Measurements from ENCODE around the gene OR7A17.
A peak's percentile ranks its signal among the peaks of the same experiment; 100 is the strongest.

The OR7A17 gene

DNA sequence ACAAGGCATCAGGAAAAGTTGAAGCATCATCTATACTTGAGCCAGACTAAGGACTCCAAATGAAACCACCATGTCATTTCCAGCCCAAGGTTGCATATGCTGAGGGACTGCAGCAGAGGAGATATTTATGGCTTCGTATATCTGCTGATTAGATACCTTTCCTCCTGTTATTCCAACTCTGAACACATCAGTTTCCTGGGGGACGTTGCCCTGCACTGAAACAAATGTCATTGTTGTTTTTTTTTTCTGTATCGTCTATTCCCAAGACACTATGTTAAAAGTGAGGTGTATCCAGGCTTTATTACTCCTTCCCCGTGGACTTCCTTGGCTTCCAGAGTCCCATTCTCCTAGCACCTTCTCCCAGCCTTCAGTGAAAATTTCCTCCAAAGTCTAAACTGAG lies at the start of gene OR7A17:
OR7A17 (minus strand) TSS at position 101 of the 400 bp plus-strand sequence. CDS start 4,777 bp downstream, outside the sequence.
- DNase-seq = no peak
- in situ Hi-C loops (cut with HindIII; ENCODE audit: low pct_ligation_motif_present, low pct_unique_long_range_greater_than_20kb, low sequenced_read_pairs) = no loop called here

DNA sequence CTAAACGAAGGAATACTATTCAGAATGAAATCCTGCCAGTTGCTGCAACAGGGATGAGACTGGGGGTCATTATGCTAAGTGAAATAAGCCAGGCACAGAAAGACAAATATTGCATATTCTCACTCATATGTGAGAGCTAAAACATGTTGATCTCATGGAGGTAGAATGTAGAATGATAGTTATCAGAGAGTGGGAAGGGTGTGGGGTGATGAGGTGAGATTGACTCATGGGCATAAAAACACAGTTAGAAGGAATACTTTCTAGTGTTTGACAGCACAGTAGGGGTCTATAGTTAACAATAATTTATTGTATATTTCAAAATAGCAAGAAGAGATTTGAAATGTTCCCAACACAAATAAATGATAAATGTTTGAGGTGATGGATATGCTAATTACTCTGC lies 47.6 kb upstream of the OR7A17 start:
- in situ Hi-C loops (cut with HindIII; ENCODE audit: low pct_ligation_motif_present, low pct_unique_long_range_greater_than_20kb, low sequenced_read_pairs) = no loop called here
- DNase-seq = no peak

- in situ Hi-C loops (cut with HindIII; ENCODE audit: low pct_ligation_motif_present, low pct_unique_long_range_greater_than_20kb, low sequenced_read_pairs) = no loop called here
- DNase-seq = no peak
These were observed 30.9 kb upstream of the OR7A17 start for GRCh38 chr19:14916848-14917247.

GRCh38 chr19:14915116-14915515 lies 29.2 kb upstream of the OR7A17 start:
- DNase-seq = no peak
- in situ Hi-C loops (cut with HindIII; ENCODE audit: low pct_ligation_motif_present, low pct_unique_long_range_greater_than_20kb, low sequenced_read_pairs) = no loop called here

- no peak for DNase-seq
- in situ Hi-C loops (cut with HindIII; ENCODE audit: low pct_ligation_motif_present, low pct_unique_long_range_greater_than_20kb, low sequenced_read_pairs) = no loop called here
These were observed 20.8 kb upstream of the OR7A17 start for GRCh38 chr19:14906711-14907110.

- DNase-seq = no peak
- in situ Hi-C loops (cut with HindIII; ENCODE audit: low pct_ligation_motif_present, low pct_unique_long_range_greater_than_20kb, low sequenced_read_pairs) = no loop called here
These were observed 15.8 kb upstream of the OR7A17 start for GRCh38 chr19:14901675-14902260.

DNA sequence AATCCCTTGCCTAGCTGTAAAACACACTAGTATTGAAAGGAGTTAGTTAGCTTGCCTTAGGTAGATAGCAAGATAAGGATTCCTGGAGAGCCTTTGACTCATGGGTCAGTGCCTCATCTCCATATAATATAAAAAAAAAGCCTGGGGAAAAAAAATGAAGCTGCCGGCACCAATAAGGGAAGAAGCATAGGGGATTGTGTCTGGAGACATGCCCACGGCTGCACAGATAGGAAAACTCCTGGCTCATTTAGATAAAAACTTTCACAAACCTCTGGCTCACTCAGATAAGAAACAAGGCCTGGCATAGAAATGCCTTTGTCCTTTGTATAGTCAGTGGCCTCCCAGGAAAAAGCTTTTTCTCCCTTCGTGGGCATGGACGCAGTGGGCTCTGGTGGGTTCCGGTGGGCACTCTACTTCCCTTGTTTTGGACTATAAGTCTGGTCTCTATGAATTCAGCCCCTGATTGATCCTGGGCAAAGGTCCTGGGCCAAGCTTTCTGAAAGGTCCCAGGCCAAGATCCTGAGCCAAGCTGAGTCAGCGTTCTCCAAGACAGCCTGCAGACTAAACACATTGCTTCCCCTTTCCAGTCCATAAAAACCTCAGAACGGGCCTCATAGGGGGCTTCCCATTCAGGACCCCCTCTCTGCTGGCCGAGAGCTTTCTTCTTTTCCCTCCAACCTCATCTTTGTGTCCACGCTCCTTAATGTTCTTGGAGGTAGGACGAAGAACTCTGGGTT lies 4.9 kb upstream of the OR7A17 start:
- no peak for DNase-seq
- in situ Hi-C loops (cut with HindIII; ENCODE audit: low pct_ligation_motif_present, low pct_unique_long_range_greater_than_20kb, low sequenced_read_pairs) = no loop called here

GRCh38 chr19:14889994-14890642 lies 4.2 kb upstream of the OR7A17 start:
- no peak for DNase-seq
- in situ Hi-C loops (cut with HindIII; ENCODE audit: low pct_ligation_motif_present, low pct_unique_long_range_greater_than_20kb, low sequenced_read_pairs) = no loop called here

DNA sequence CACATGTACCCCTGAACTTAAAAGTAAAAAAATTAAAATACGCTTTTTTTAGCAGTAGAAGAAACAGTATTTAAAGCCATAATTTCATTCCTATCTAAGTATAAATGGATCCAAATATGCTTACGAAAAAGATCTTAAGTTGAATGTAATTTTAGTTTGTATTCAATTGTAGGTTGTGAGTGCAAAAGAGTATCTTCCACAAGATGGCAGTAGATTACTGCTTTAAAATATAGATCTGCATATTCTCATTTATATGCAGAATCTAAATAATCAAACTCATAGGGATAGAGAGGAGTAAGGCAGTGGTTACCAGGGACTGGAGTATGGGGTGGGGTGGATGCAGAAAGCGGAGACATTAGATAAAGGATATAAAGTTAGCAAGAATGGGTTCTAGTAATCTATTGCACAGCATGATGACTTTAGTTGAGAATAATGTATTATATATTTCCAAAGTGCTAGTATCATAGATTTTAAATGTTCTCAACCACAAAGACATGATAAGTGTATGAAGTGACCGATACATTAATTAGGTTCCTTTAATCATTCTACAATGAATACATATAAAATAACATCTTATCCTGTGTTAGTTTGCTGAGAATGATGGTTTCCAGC lies 14.2 kb downstream of the OR7A17 start:
- in situ Hi-C loops (cut with HindIII; ENCODE audit: low pct_ligation_motif_present, low pct_unique_long_range_greater_than_20kb, low sequenced_read_pairs) = no loop called here
- peak; percentile 11 for DNase-seq

GRCh38 chr19:14868497-14868896 lies 17.4 kb downstream of the OR7A17 start:
- in situ Hi-C loops (cut with HindIII; ENCODE audit: low pct_ligation_motif_present, low pct_unique_long_range_greater_than_20kb, low sequenced_read_pairs) = no loop called here
- no peak for DNase-seq

GRCh38 chr19:14848822-14849221 lies 37.1 kb downstream of the OR7A17 start, which contains the start of gene OR7A10:
OR7A10 (minus strand) TSS chr19:14848922; CDS start chr19:14841877, 7,045 bp downstream.
- DNase-seq = no peak

DNA sequence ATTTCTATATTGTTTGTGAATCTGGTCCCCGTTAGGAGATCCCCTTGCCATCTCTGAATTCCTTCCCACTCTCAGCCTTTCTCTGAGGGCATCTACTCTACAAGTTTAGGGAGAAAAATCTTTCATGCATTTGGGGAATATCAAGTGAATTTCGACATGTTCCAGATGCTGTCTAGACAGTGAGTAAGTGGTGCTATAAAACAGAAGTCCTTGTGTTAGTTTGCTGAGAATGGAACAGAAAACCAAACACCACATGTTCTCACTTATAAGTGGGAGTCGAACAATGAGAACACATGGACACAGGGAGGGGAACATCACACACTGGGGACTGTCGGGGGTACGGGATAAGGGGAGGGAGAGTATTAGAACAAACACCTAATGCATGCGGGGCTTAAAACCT lies 42.4 kb downstream of the OR7A17 start:
- in situ Hi-C loops (cut with HindIII; ENCODE audit: low pct_ligation_motif_present, low pct_unique_long_range_greater_than_20kb, low sequenced_read_pairs) = no loop called here
- no peak for DNase-seq

More at GRCh38 chr19:14848822-14849221, 37.1 kb downstream of the OR7A17 start, which contains the start of gene OR7A10:
- in situ Hi-C loops (cut with HindIII; ENCODE audit: low pct_ligation_motif_present, low pct_unique_long_range_greater_than_20kb, low sequenced_read_pairs) = no loop called here

GRCh38 chr19:14843169-14843568 lies 42.8 kb downstream of the OR7A17 start:
- in situ Hi-C loops (cut with HindIII; ENCODE audit: low pct_ligation_motif_present, low pct_unique_long_range_greater_than_20kb, low sequenced_read_pairs) = no loop called here

GRCh38 chr19:14840206-14840605 lies 45.7 kb downstream of the OR7A17 start:
- in situ Hi-C loops (cut with HindIII; ENCODE audit: low pct_ligation_motif_present, low pct_unique_long_range_greater_than_20kb, low sequenced_read_pairs) = no loop called here

More at GRCh38 chr19:14843169-14843568, 42.8 kb downstream of the OR7A17 start:
- DNase-seq = no peak

DNA sequence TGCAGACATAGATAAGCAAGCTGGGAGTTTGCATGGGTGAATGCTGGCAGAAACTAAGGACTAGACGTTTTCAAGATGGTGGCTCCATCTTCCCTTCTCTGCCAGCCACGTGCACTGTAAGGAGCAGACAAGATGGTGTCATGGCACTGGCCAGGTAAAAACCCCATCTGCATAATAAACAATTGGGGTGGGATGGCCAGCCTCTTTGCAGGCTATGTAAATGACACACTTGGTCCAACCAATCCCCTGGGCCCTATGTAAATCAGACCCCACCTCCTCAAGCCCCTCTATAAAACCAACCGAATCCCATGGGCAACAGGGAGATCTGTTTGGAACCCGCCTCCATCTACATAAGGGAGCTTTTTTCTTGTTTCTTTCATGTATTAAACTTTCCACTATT lies 48.5 kb downstream of the OR7A17 start:
- in situ Hi-C loops (cut with HindIII; ENCODE audit: low pct_ligation_motif_present, low pct_unique_long_range_greater_than_20kb, low sequenced_read_pairs) = no loop called here
- DNase-seq = no peak

More at GRCh38 chr19:14840206-14840605, 45.7 kb downstream of the OR7A17 start:
- DNase-seq = no peak

DNA sequence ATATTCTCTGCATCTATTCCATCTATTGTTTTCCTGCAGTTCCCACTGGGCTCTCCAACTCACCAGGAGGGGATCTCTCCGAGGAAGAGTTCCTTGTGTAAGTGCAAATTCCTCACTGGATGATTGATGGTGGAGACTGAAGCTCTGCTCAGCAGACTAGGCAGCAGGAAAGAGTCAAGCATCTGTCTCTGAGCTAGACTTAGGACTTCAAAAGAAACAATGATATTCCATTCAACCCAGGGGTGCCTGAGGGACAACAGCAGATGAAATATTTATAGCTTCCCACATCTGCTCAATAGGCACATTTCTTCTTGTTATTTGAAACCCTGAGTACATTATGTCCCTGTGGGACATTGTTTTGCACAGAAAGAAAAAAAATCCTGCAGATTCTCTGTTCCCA lies 50.9 kb downstream of the OR7A17 start, which contains the start of the genes OR7A5 and OR7C1:
OR7A5 (minus strand) TSS at position 175 of the 400 bp plus-strand sequence. CDS start 6,944 bp downstream, outside the sequence.
OR7C1 (minus strand) TSS at position 175 of the 400 bp plus-strand sequence. CDS start 35,049 bp downstream, outside the sequence.
- DNase-seq = no peak
- in situ Hi-C loops (cut with HindIII; ENCODE audit: low pct_ligation_motif_present, low pct_unique_long_range_greater_than_20kb, low sequenced_read_pairs) = no loop called here

DNA sequence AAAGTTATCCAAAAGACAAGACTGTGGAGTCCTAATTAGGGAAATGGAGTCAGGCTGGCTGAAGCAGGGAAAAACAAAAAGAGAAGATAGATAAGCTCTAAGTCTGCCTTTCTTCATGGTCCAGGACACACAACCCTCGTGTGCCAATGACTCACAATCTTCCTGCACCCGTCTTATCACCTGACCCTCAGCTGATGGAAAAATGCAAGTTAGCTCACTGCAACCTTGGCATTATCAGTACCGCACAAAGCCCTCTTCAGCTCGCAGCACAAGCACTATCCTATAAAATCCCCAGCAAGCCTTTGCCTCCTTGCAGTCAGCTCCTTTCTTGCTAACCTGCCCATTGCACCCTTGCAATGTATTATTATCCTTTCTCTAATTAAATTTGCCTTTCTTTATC lies 55.2 kb downstream of the OR7A17 start:
- in situ Hi-C loops (cut with HindIII; ENCODE audit: low pct_ligation_motif_present, low pct_unique_long_range_greater_than_20kb, low sequenced_read_pairs) = no loop called here

More for the DNA sequence above, 55.2 kb downstream of the OR7A17 start:
- DNase-seq = peak; percentile 14

All from ACHN (cell line).